SK-N-SH (cell line): ENCODE measurements around the gene ATP5F1D. TPM values are rescaled to one million over a fixed set of nuclear protein-coding genes. Genes with fewer than 3 reads are reported as not detected.

Experiments
- CTCF ChIA-PET: fragments of 300-600, 350-600 bp; formaldehyde crosslinking; extraction: SDS; loops from one replicate; lab custom pipeline; 2021; lab: Yijun Ruan, JAX
- POLR2A ChIA-PET: fragments of 350-600 bp; sonication (Branson Sonifier 250); formaldehyde crosslinking; extraction: SDS; loops from one replicate; lab custom pipeline; 2020; ENCODE audit warnings: antibody characterized with exemption, inconsistent platforms; lab: Yijun Ruan, JAX
- DNase-seq: peaks from one replicate; pipeline ENCODE4 v3.0.0; 2012
- H2AFZ ChIP-seq: fragments of 200-600 bp; sonication (generic); 2 replicates; pipeline ENCODE4 v1.8.1; 2016; ENCODE audit warnings: antibody characterized with exemption, mild to moderate bottlenecking, low read depth
- H3F3A ChIP-seq: fragments of 200-600 bp; sonication (generic); replicated peaks from 2 replicates; pipeline ENCODE3; 2016; ENCODE audit warnings: antibody characterized with exemption, mild to moderate bottlenecking; ENCODE audit not compliant: insufficient read depth
- H3K27ac ChIP-seq, 2 experiments: fragments of 200-500 bp in 1 of 2; fragments of 200-600 bp in 1 of 2; sonication (Bioruptor generic) in 1 of 2; sonication (generic), shearing (Covaris generic) in 1 of 2; 2 replicates each; pipeline versions ENCODE4 v1.5.1 to v1.6.1; 2014 to 2016; ENCODE audit warnings: low read depth in 2 of 2, inconsistent platforms in 1 of 2, low read length in 1 of 2, mild to moderate bottlenecking in 1 of 2, mixed read lengths in 1 of 2
- H3K27me3 ChIP-seq: fragments of 200-600 bp; sonication (generic), shearing (Covaris generic); 2 replicates; pipeline ENCODE4 v1.6.1; 2016; ENCODE audit warnings: mixed run types; ENCODE audit not compliant: insufficient read depth
- H3K36me3 ChIP-seq, 2 experiments: fragments of 200-500 bp in 1 of 2; fragments of 200-600 bp in 1 of 2; sonication (Bioruptor generic) in 1 of 2; sonication (generic) in 1 of 2; replicated peaks in 1 of 2; 2 replicates each; pipeline versions ENCODE3 to v1.5.1; 2014 to 2016; ENCODE audit warnings: low read length in 1 of 2, mild to moderate bottlenecking in 1 of 2; ENCODE audit not compliant: insufficient read depth in 2 of 2, control insufficient read depth in 1 of 2
- H3K4me1 ChIP-seq, 2 experiments: fragments of 200-500 bp in 1 of 2; fragments of 200-600 bp in 1 of 2; sonication (Bioruptor generic) in 1 of 2; sonication (generic), shearing (Covaris generic) in 1 of 2; 2 replicates each; pipeline versions ENCODE4 v1.5.1 to v1.6.1; 2014 to 2016; ENCODE audit warnings: low read depth in 1 of 2, low read length in 1 of 2, mixed run types in 1 of 2; ENCODE audit not compliant: insufficient read depth in 2 of 2, control insufficient read depth in 1 of 2
- H3K4me2 ChIP-seq: fragments of 200-600 bp; sonication (generic), shearing (Covaris generic); 2 replicates; pipeline ENCODE4 v1.6.1; 2017; ENCODE audit warnings: mixed run types
- H3K4me3 ChIP-seq, 2 experiments: fragments of 200-500 bp in 1 of 2; fragments of 200-600 bp in 1 of 2; sonication (Bioruptor generic) in 1 of 2; sonication (generic), shearing (Covaris generic) in 1 of 2; 2 replicates each; pipeline versions ENCODE4 v1.5.1 to v1.8.1; 2014 to 2016; ENCODE audit warnings: low read depth in 2 of 2, inconsistent platforms in 1 of 2, low read length in 1 of 2, mild to moderate bottlenecking in 1 of 2, mixed read lengths in 1 of 2, moderate library complexity in 1 of 2
- H3K79me2 ChIP-seq: fragments of 200-600 bp; sonication (generic); 2 replicates; pipeline ENCODE4 v1.8.1; 2017; ENCODE audit warnings: mild to moderate bottlenecking; ENCODE audit not compliant: insufficient read depth
- H3K9ac ChIP-seq: fragments of 200-600 bp; sonication (generic); 2 replicates; pipeline ENCODE4 v1.6.1; 2017; ENCODE audit warnings: mixed run types
- H3K9me2 ChIP-seq: fragments of 200-600 bp; sonication (generic); 2 replicates; pipeline ENCODE4 v1.6.1; 2017; ENCODE audit warnings: mixed run types
- H3K9me3 ChIP-seq: fragments of 200-600 bp; sonication (generic); 2 replicates; pipeline ENCODE4 v1.6.1; 2017; ENCODE audit warnings: mixed run types, mild to moderate bottlenecking, moderate library complexity
- H4K20me1 ChIP-seq: fragments of 200-600 bp; sonication (generic); 2 replicates; pipeline ENCODE4 v1.6.1; 2017; ENCODE audit warnings: mild to moderate bottlenecking, mixed run types; ENCODE audit not compliant: insufficient read depth
- ELF1 ChIP-seq: IDR thresholded peaks from 2 replicates; pipeline ENCODE4 v1.4.0; 2012
- FOSL2 ChIP-seq: IDR thresholded peaks from 2 replicates; pipeline ENCODE4 v1.4.0; 2012; ENCODE audit warnings: low read depth, mild to moderate bottlenecking, moderate library complexity, borderline replicate concordance
- FOXJ3 ChIP-seq: sonication (generic); formaldehyde crosslinking; IDR thresholded peaks from 2 replicates; pipeline ENCODE4 v1.5.1; 2020; ENCODE audit warnings: mild to moderate bottlenecking, missing genetic modification reagents
- GABPA ChIP-seq: IDR thresholded peaks from 2 replicates; pipeline ENCODE4 v1.4.0; 2012; ENCODE audit warnings: low read depth, mild to moderate bottlenecking
- GATA2 ChIP-seq: sonication (generic); formaldehyde crosslinking; IDR thresholded peaks from 2 replicates; pipeline ENCODE4 v1.5.0; 2020; ENCODE audit warnings: mild to moderate bottlenecking, missing genetic modification reagents
- JUND ChIP-seq: IDR thresholded peaks from 2 replicates; pipeline ENCODE4 v1.4.0; 2012
- MEF2A ChIP-seq: IDR thresholded peaks from 2 replicates; pipeline ENCODE4 v1.4.0; 2012; ENCODE audit warnings: low read depth, borderline replicate concordance
- MXI1 ChIP-seq: IDR thresholded peaks from 2 replicates; pipeline ENCODE4 v1.6.1; 2012; ENCODE audit warnings: mild to moderate bottlenecking, low read depth, low read length, improper control_type of control experiment
- NRF1 ChIP-seq: IDR thresholded peaks from 2 replicates; pipeline ENCODE4 v1.6.1; 2012; ENCODE audit warnings: low read depth, mild to moderate bottlenecking, low read length
- POLR2AphosphoS5 ChIP-seq: IDR thresholded peaks from 2 replicates; pipeline ENCODE4 v1.6.1; 2012; ENCODE audit warnings: low read depth, low read length
- RFX5 ChIP-seq: IDR thresholded peaks from 2 replicates; pipeline ENCODE4 v1.6.1; 2012; ENCODE audit warnings: mild to moderate bottlenecking, improper control_type of control experiment, low read length
- RXRA ChIP-seq: IDR thresholded peaks from 2 replicates; pipeline ENCODE4 v1.4.0; 2012; ENCODE audit warnings: low read depth, mild to moderate bottlenecking, borderline replicate concordance
- TEAD4 ChIP-seq: IDR thresholded peaks from 2 replicates; pipeline ENCODE4 v1.4.0; 2012; ENCODE audit warnings: mild to moderate bottlenecking, borderline replicate concordance; ENCODE audit not compliant: insufficient read depth
- WGBS: methylation state at CpG from one replicate; pipeline ENCODE4 v1.1.6; 2017; ENCODE audit warnings: low lambda C conversion rate; 5-methylcytosine and 5-hydroxymethylcytosine counted together
- polyA plus RNA-seq, 3 experiments: library from polyadenylated mRNA; depleted of rRNA; stranded (reverse); fragments of >200 nt; gene quantifications; 2 replicates each; pipeline ENCODE4 v1.2.3, GENCODE V29; 2012
- TF ChIP-seq, protein P1 (sequence below): IDR thresholded peaks from 2 replicates; pipeline ENCODE4 v1.4.0; 2012; ENCODE audit warnings: low read depth
- TF ChIP-seq, protein P2 (sequence below): IDR thresholded peaks from 2 replicates; pipeline ENCODE4 v1.6.1; 2012; ENCODE audit warnings: mild to moderate bottlenecking, low read depth, low read length, moderate library complexity
- TF ChIP-seq, protein P3 (sequence below): fragments of 150-350 bp; IDR thresholded peaks from 2 replicates; pipeline ENCODE4 v1.6.1; 2017; ENCODE audit warnings: antibody characterized with exemption, low read length, low read depth, borderline replicate concordance
- TF ChIP-seq, protein P4 (sequence below): IDR thresholded peaks from 2 replicates; pipeline ENCODE4 v1.4.0; 2012; ENCODE audit warnings: low read depth, borderline replicate concordance
- TF ChIP-seq, protein P5 (sequence below): fragments of 150-350 bp; IDR thresholded peaks from 2 replicates; pipeline ENCODE4 v1.6.1; 2016; ENCODE audit warnings: mild to moderate bottlenecking, low read depth, low read length
- TF ChIP-seq, protein P6 (sequence below): IDR thresholded peaks from 2 replicates; pipeline ENCODE4; 2012
- TF ChIP-seq, protein P7 (sequence below): fragments of 200-600 bp; sonication (generic); IDR thresholded peaks from 2 replicates; pipeline ENCODE4 v1.6.1; 2017; ENCODE audit warnings: antibody characterized with exemption, mild to moderate bottlenecking, moderate library complexity

ATP5F1D gene
- polyA plus RNA-seq, 1 of the 3 experiments (the other 2 are of a cell fraction), result 226 TPM

DNA sequence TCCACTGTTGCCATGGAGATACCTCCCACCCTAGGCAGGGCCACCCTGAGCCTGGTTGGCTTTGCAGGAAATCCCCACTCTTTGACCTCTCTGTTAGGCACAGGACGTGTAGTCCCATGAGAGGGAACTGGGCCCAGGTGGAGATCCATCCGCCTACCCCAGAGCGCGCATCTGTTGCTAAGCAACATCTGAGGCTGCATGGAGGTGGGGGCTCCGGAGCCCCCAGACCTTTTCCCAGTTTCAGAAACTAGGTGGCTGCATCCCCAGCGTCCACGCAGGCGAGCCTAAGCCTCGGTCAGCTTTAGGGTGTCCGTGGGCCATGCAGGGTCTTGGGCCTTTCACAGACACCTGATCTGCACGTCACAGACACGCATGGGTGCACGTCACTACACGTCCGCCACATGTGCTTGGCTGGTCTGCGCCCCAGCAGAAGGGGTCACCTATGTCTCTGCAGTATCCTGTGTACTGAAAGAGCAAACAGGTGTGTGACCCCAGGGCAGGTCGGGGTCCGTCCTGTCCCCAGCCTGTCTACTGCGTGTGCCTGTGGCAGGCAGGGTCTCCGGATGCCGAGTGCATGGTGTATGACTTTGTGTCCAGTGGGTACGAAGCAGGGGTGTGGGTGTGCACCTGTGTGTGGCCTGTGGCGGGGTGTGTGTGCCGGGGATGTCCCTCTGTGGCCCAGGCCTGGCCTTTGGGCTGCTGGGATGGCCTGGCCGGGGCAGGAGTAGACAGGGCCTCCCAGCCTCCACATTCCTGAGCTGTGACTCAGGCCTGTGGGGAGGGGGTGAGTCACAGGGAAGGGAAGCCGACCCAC lies 23.5 kb downstream of the ATP5F1D start (continued):
- no peak for TF ChIP-seq RFX5
- TF ChIP-seq FOSL2, result peak; percentile 97
- TF ChIP-seq TEAD4, result peak; percentile 79
- TF ChIP-seq JUND, result peak; percentile 95
- TF ChIP-seq MEF2A, result no peak
- TF ChIP-seq, protein P1, sequence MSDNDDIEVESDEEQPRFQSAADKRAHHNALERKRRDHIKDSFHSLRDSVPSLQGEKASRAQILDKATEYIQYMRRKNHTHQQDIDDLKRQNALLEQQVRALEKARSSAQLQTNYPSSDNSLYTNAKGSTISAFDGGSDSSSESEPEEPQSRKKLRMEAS, result no peak
- TF ChIP-seq, protein P2, sequence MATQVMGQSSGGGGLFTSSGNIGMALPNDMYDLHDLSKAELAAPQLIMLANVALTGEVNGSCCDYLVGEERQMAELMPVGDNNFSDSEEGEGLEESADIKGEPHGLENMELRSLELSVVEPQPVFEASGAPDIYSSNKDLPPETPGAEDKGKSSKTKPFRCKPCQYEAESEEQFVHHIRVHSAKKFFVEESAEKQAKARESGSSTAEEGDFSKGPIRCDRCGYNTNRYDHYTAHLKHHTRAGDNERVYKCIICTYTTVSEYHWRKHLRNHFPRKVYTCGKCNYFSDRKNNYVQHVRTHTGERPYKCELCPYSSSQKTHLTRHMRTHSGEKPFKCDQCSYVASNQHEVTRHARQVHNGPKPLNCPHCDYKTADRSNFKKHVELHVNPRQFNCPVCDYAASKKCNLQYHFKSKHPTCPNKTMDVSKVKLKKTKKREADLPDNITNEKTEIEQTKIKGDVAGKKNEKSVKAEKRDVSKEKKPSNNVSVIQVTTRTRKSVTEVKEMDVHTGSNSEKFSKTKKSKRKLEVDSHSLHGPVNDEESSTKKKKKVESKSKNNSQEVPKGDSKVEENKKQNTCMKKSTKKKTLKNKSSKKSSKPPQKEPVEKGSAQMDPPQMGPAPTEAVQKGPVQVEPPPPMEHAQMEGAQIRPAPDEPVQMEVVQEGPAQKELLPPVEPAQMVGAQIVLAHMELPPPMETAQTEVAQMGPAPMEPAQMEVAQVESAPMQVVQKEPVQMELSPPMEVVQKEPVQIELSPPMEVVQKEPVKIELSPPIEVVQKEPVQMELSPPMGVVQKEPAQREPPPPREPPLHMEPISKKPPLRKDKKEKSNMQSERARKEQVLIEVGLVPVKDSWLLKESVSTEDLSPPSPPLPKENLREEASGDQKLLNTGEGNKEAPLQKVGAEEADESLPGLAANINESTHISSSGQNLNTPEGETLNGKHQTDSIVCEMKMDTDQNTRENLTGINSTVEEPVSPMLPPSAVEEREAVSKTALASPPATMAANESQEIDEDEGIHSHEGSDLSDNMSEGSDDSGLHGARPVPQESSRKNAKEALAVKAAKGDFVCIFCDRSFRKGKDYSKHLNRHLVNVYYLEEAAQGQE, result no peak
- TF ChIP-seq GATA2 (CRISPR knock-in tag), result no peak
- TF ChIP-seq, protein P3, sequence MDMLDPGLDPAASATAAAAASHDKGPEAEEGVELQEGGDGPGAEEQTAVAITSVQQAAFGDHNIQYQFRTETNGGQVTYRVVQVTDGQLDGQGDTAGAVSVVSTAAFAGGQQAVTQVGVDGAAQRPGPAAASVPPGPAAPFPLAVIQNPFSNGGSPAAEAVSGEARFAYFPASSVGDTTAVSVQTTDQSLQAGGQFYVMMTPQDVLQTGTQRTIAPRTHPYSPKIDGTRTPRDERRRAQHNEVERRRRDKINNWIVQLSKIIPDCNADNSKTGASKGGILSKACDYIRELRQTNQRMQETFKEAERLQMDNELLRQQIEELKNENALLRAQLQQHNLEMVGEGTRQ, result no peak
- TF ChIP-seq, protein P4, sequence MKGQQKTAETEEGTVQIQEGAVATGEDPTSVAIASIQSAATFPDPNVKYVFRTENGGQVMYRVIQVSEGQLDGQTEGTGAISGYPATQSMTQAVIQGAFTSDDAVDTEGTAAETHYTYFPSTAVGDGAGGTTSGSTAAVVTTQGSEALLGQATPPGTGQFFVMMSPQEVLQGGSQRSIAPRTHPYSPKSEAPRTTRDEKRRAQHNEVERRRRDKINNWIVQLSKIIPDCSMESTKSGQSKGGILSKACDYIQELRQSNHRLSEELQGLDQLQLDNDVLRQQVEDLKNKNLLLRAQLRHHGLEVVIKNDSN, result no peak
- TF ChIP-seq POLR2AphosphoS5, result no peak
- TF ChIP-seq GABPA, result no peak
- no peak for TF ChIP-seq MXI1

DNA sequence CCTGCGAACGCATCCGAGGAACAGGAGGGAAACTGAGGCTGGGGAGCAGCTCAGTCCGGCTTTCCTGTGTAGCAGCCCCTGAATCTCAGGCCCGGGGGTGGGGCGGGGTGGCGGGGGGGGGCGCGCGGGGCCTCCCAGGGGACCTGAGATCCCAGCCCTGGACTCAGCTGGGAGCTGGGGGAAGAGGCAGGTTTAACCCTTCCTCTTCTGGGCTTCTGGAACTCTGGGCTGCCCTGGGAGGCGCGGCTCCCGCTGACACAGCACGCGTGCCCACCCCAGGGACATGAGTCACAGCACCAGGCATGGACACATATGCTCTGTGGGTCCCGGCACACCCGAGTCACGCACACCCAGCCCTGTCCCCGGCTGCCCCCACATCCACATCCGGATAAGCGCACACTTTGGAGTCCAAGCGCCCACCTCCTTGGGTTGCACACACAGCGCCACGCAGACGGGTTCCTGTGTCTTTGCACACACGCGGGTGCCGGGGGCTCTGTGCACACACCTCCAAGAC lies 24.1 kb downstream of the ATP5F1D start:
- no peak overlapping the region for H2AFZ ChIP-seq
- TF ChIP-seq RXRA (no peak), NRF1 (no peak), ELF1 (no peak), FOSL2 (no peak), JUND (no peak), FOXJ3 (CRISPR knock-in tag) (no peak)
- TF ChIP-seq, protein P5, sequence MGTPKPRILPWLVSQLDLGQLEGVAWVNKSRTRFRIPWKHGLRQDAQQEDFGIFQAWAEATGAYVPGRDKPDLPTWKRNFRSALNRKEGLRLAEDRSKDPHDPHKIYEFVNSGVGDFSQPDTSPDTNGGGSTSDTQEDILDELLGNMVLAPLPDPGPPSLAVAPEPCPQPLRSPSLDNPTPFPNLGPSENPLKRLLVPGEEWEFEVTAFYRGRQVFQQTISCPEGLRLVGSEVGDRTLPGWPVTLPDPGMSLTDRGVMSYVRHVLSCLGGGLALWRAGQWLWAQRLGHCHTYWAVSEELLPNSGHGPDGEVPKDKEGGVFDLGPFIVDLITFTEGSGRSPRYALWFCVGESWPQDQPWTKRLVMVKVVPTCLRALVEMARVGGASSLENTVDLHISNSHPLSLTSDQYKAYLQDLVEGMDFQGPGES, result no peak
- TF ChIP-seq, protein P6, sequence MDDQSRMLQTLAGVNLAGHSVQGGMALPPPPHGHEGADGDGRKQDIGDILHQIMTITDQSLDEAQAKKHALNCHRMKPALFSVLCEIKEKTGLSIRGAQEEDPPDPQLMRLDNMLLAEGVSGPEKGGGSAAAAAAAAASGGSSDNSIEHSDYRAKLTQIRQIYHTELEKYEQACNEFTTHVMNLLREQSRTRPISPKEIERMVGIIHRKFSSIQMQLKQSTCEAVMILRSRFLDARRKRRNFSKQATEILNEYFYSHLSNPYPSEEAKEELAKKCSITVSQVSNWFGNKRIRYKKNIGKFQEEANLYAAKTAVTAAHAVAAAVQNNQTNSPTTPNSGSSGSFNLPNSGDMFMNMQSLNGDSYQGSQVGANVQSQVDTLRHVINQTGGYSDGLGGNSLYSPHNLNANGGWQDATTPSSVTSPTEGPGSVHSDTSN, result peak; percentile 5; the same call in 1 of the 2 replicates
- TF ChIP-seq, protein P7, sequence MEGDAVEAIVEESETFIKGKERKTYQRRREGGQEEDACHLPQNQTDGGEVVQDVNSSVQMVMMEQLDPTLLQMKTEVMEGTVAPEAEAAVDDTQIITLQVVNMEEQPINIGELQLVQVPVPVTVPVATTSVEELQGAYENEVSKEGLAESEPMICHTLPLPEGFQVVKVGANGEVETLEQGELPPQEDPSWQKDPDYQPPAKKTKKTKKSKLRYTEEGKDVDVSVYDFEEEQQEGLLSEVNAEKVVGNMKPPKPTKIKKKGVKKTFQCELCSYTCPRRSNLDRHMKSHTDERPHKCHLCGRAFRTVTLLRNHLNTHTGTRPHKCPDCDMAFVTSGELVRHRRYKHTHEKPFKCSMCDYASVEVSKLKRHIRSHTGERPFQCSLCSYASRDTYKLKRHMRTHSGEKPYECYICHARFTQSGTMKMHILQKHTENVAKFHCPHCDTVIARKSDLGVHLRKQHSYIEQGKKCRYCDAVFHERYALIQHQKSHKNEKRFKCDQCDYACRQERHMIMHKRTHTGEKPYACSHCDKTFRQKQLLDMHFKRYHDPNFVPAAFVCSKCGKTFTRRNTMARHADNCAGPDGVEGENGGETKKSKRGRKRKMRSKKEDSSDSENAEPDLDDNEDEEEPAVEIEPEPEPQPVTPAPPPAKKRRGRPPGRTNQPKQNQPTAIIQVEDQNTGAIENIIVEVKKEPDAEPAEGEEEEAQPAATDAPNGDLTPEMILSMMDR, result no peak
- H3K4me3 ChIP-seq, result peak overlapping the region; percentile 58 to 64
- peaks cover 30% of the 10 kb centered on the region for H3K79me2 ChIP-seq
- peaks cover under 1 to 7% of the 10 kb centered on the region in 2 experiments for H3K36me3 ChIP-seq
- no peaks in the 10 kb centered on the region for H3K9me3 ChIP-seq
- ChIA-PET CTCF (interaction anchor here (1.2 to 18.6 kb wide), 9 partner anchors 11 to 344 kb away, joined by 3 to 594 read pairs (median 7); partner anchors contain the start of genes ATP5F1D and MIDN), POLR2A (interaction anchor here (1.3 to 2.1 kb wide), 8 partner anchors 10 to 178 kb away, joined by 3 to 32 read pairs (median 8); partner anchors contain the start of genes ATP5F1D and FAM174C)
- H3K27me3 ChIP-seq, result no peaks in the 10 kb centered on the region
- H3K4me2 ChIP-seq, result peak overlapping the region; percentile 91
- no peaks in the 10 kb centered on the region for H3K9me2 ChIP-seq
- no peak for DNase-seq
- H3K9ac ChIP-seq, result peak overlapping the region; percentile 63
- H4K20me1 ChIP-seq, result peaks cover 11% of the 10 kb centered on the region
- 20% methylated on average over 6 of the region's 28 CpGs for WGBS
- H3F3A ChIP-seq, result peaks cover 23% of the 10 kb centered on the region
- peak overlapping the region; percentile 78 to 87 for H3K27ac ChIP-seq
- peaks cover 43 to 62% of the 10 kb centered on the region in 2 experiments; a peak in 3 of 4 replicates for H3K4me1 ChIP-seq
